ENCODE data around the gene RNF126. TPM values are rescaled to one million over a fixed set of nuclear protein-coding genes. Genes with fewer than 3 reads are reported as not detected.

The RNF126 gene
- total RNA-seq, 1 experiment from 2014 or later, result 61.2 TPM

DNA sequence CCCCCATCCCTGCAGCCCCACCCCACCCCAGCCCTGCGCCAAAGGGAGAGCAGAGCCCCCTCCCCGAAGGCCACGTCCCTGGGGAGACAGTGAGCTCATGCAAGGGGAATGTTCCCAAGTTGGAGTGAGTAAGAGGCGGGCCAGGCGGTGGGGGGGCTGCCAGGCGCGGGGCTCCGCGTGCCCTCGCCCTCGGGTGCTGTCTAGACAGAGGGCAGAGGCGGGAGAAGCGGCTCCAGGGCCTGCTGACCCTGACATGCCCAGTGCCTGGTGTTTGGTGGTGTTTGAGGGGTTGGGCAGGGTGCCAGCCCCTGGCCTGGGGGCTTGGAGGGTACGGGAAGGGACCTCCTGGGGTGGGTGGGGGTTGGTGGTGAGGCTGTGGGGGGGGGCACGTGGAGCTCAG is 14.2 kb upstream of the RNF126 start:
- ChIA-PET CTCF (interaction anchor here (0.6 kb wide), 3 partner anchors 22 to 52 kb away, joined by 3 to 4 read pairs (median 3); no protein-coding TSS in a partner anchor), POLR2A (interaction anchor here (0.6 to 0.9 kb wide), 3 partner anchors 27 to 74 kb away, joined by 3 to 5 read pairs (median 3); no protein-coding TSS in a partner anchor)
- DNase-seq (ENCODE audit: low read depth, low spot score) (no peak), ATAC-seq (peak; percentile 38)
- in situ Hi-C loops (cut with HindIII; ENCODE audit: low pct_unique_long_range_greater_than_20kb, low sequenced_read_pairs), result no loop called here
- peak overlapping the region; percentile 13 to 68; a peak in 3 of 4 replicates for H3K4me3 ChIP-seq (ENCODE audit: low read depth in 2 of 2, low read length in 2 of 2)
- no peak overlapping the region for H3K27ac ChIP-seq (ENCODE audit: low read length)
- peaks cover 22% of the 10 kb centered on the region for H3K4me1 ChIP-seq (ENCODE audit: control insufficient read depth, insufficient read depth, low read length)
- no TSS peak for BruUV-seq (replicated peaks)
- H3K9me3 ChIP-seq (ENCODE audit: control insufficient read depth, insufficient read depth, low read depth, low read length), result no peaks in the 10 kb centered on the region
- intact Hi-C loops (cut with micrococcal nuclease; ENCODE audit: unreplicated experiment), result no loop called here
- no peaks in the 10 kb centered on the region for H3K36me3 ChIP-seq (ENCODE audit: control insufficient read depth, insufficient read depth, low read length)
- TF ChIP-seq TCF7L2 (IDR thresholded peaks at IDR 0.05; ENCODE audit: low read depth, low read length) (no peak), POLR2AphosphoS5 (IDR thresholded peaks at IDR 0.05; ENCODE audit: low read depth, low read length) (no peak), SIN3A (IDR thresholded peaks at IDR 0.05; ENCODE audit: borderline replicate concordance, insufficient read depth, low read depth, low read length) (no peak)
- TF ChIP-seq, protein P1, sequence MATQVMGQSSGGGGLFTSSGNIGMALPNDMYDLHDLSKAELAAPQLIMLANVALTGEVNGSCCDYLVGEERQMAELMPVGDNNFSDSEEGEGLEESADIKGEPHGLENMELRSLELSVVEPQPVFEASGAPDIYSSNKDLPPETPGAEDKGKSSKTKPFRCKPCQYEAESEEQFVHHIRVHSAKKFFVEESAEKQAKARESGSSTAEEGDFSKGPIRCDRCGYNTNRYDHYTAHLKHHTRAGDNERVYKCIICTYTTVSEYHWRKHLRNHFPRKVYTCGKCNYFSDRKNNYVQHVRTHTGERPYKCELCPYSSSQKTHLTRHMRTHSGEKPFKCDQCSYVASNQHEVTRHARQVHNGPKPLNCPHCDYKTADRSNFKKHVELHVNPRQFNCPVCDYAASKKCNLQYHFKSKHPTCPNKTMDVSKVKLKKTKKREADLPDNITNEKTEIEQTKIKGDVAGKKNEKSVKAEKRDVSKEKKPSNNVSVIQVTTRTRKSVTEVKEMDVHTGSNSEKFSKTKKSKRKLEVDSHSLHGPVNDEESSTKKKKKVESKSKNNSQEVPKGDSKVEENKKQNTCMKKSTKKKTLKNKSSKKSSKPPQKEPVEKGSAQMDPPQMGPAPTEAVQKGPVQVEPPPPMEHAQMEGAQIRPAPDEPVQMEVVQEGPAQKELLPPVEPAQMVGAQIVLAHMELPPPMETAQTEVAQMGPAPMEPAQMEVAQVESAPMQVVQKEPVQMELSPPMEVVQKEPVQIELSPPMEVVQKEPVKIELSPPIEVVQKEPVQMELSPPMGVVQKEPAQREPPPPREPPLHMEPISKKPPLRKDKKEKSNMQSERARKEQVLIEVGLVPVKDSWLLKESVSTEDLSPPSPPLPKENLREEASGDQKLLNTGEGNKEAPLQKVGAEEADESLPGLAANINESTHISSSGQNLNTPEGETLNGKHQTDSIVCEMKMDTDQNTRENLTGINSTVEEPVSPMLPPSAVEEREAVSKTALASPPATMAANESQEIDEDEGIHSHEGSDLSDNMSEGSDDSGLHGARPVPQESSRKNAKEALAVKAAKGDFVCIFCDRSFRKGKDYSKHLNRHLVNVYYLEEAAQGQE (IDR thresholded peaks at IDR 0.05; ENCODE audit: insufficient read depth in 1 of 2, low read depth in 2 of 2, low read length in 1 of 2), result no peak
- TF ChIP-seq, protein P2, sequence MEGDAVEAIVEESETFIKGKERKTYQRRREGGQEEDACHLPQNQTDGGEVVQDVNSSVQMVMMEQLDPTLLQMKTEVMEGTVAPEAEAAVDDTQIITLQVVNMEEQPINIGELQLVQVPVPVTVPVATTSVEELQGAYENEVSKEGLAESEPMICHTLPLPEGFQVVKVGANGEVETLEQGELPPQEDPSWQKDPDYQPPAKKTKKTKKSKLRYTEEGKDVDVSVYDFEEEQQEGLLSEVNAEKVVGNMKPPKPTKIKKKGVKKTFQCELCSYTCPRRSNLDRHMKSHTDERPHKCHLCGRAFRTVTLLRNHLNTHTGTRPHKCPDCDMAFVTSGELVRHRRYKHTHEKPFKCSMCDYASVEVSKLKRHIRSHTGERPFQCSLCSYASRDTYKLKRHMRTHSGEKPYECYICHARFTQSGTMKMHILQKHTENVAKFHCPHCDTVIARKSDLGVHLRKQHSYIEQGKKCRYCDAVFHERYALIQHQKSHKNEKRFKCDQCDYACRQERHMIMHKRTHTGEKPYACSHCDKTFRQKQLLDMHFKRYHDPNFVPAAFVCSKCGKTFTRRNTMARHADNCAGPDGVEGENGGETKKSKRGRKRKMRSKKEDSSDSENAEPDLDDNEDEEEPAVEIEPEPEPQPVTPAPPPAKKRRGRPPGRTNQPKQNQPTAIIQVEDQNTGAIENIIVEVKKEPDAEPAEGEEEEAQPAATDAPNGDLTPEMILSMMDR (IDR thresholded peaks at IDR 0.05), result no peak
- no peaks in the 10 kb centered on the region for H3K27me3 ChIP-seq (ENCODE audit: control insufficient read depth, insufficient read depth, low read length)

DNA sequence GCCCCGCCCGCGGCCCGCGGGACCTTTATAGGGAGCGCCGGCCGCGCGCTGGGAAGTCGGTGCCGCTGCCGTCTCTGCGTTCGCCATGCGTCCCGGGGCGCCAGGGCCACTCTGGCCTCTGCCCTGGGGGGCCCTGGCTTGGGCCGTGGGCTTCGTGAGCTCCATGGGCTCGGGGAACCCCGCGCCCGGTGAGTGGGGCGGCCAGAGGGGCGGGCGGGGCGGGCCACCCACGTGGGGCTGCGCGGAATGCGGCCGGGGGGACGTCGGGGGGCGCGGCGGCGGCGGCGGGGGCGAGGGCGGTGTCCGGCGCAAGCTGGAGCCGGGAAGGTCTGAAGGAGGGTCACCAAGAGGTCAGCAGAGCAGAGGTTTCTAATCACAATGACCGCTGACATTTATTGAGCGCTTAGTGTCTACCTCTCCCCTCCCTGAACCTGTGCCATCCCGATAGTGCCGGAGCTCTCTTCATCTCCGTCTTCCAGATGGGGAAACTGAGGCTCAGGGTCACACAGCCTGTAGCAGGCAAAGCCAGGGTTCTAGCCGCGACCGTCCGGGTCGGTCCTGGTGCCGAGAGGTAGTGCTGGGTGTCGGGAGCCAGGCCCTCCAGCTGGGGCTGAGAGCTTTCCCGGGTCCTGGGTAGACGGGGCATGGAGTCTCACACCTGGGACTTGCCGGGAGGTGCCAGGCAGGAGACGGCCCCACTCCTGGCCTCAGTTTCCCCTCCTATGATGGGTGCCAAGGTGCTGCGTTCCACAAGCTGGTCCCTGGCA is 13.5 kb upstream of the RNF126 start, which contains the start of gene FSTL3:
FSTL3 (plus strand) TSS at position 54 of the 767 bp plus-strand sequence; CDS start at position 86, 32 bp downstream.
- intact Hi-C loops (cut with micrococcal nuclease; ENCODE audit: unreplicated experiment), result no loop called here
- ChIA-PET CTCF (interaction anchor here (0.6 kb wide), 1 partner anchor 53 kb away, joined by 4 read pairs; no protein-coding TSS in a partner anchor), POLR2A (interaction anchor here (0.5 to 0.9 kb wide), 3 partner anchors 28 to 35 kb away, joined by 3 to 5 read pairs (median 3); no protein-coding TSS in a partner anchor)

More for the DNA sequence above, 13.5 kb upstream of the RNF126 start, which contains the start of gene FSTL3:
- no TSS peak for BruUV-seq (replicated peaks)
- in situ Hi-C loops (cut with HindIII; ENCODE audit: low pct_unique_long_range_greater_than_20kb, low sequenced_read_pairs), result no loop called here
- peak; percentile 52 for TF ChIP-seq POLR2AphosphoS5 (IDR thresholded peaks at IDR 0.05; ENCODE audit: low read depth, low read length)
- no peak for TF ChIP-seq TCF7L2 (IDR thresholded peaks at IDR 0.05; ENCODE audit: low read depth, low read length)
- peak within 1 kb of the TSS; percentile 72 for H3K27ac ChIP-seq (ENCODE audit: low read length)
- ATAC-seq (peak; percentile 5; the same call in 1 of the 2 replicates), DNase-seq (ENCODE audit: low read depth, low spot score) (no peak)
- no peaks in the 10 kb centered on the region for H3K36me3 ChIP-seq (ENCODE audit: control insufficient read depth, insufficient read depth, low read length)
- peak within 1 kb of the TSS; percentile 48 to 68 for H3K4me3 ChIP-seq (ENCODE audit: low read depth in 2 of 2, low read length in 2 of 2)
- no peaks in the 10 kb centered on the region for H3K27me3 ChIP-seq (ENCODE audit: control insufficient read depth, insufficient read depth, low read length)
- H3K9me3 ChIP-seq (ENCODE audit: control insufficient read depth, insufficient read depth, low read depth, low read length), result no peaks in the 10 kb centered on the region
- H3K4me1 ChIP-seq (ENCODE audit: control insufficient read depth, insufficient read depth, low read length), result peaks cover 22% of the 10 kb centered on the region

Data from Panc1 (cell line).